HepG2 (cell line): ENCODE results near the gene ZNF32. TPM values are rescaled to one million over a fixed set of nuclear protein-coding genes. Genes with fewer than 3 reads are reported as not detected.

Experiments used
- ATAC-seq: fragments of 200-7000 bp; cut with Tn5 transposase; 3 replicates; pipeline ENCODE4 v1.9.1; 2020; ENCODE audit warnings: mild to moderate bottlenecking, moderate library complexity
- BruUV-seq: library from RNA; stranded (reverse); fragments of 400-500 nt; replicated peaks from 2 replicates; lab custom pipeline; 2021; lab: Mats Ljungman, UMichigan
- CTCF ChIA-PET: fragments of 300-600 bp; formaldehyde crosslinking; extraction: SDS; loops from one replicate; lab custom pipeline; 2021; ENCODE audit warnings: low total read pairs, inconsistent platforms, low intra/inter-chr PET ratio; lab: Yijun Ruan, JAX
- POLR2A ChIA-PET: fragments of 350-600 bp; sonication (Branson Sonifier 250); formaldehyde crosslinking; loops from one replicate; lab custom pipeline; 2020; ENCODE audit warnings: antibody characterized with exemption, inconsistent platforms; lab: Yijun Ruan, JAX
- DNase-seq: peaks from one replicate; pipeline ENCODE4 v3.0.0-alpha.2; 2015; ENCODE audit warnings: low spot score
- FAIRE-seq: peaks from 3 replicates; lab custom pipeline; 2011; peaks lifted over from hg19 to GRCh38; lab: Jason Lieb, UNC
- H2AFZ ChIP-seq: one replicate; pipeline ENCODE4 v1.6.1; 2011; ENCODE audit warnings: low read length, inconsistent platforms
- H3K27ac ChIP-seq: fragments of 300-600 bp; 3 replicates; pipeline ENCODE4 v1.8.0; 2011; ENCODE audit warnings: mixed run types, mild to moderate bottlenecking, mixed read lengths, low read length, inconsistent platforms; ENCODE audit not compliant: insufficient read depth; ENCODE audit errors: extremely low read length
- H3K27me3 ChIP-seq, 2 experiments: fragments of 200-600 bp in 1 of 2; 2 replicates in 1 of 2; 3 replicates in 1 of 2; pipeline versions ENCODE4 v1.6.0 to v1.8.0; 2011; ENCODE audit warnings: low read length in 2 of 2, mild to moderate bottlenecking in 2 of 2, moderate library complexity in 2 of 2, inconsistent platforms in 1 of 2; ENCODE audit not compliant: insufficient read depth in 2 of 2, control insufficient read depth in 1 of 2
- H3K36me3 ChIP-seq, 2 experiments: fragments of 200-600 bp in 1 of 2; replicated peaks in 1 of 2; 2 replicates in 1 of 2; 3 replicates in 1 of 2; pipeline versions ENCODE4 v1.5.1 to v1.8.0; 2011; ENCODE audit warnings: low read length in 2 of 2, inconsistent platforms in 1 of 2; ENCODE audit not compliant: insufficient read depth in 2 of 2, control insufficient read depth in 1 of 2
- H3K4me1 ChIP-seq: 2 replicates; pipeline ENCODE4 v1.5.1; 2012; ENCODE audit warnings: low read length, inconsistent platforms; ENCODE audit not compliant: insufficient read depth
- H3K4me2 ChIP-seq: 2 replicates; pipeline ENCODE4 v1.6.0; 2011; ENCODE audit warnings: low read depth, low read length, inconsistent platforms
- H3K4me3 ChIP-seq, 3 experiments: fragments of 200-600 bp in 1 of 3; sonication (generic), shearing (Covaris generic) in 1 of 3; replicated peaks in 1 of 3; 2 replicates each; pipeline ENCODE4 v1.5.1; 2011 to 2016; ENCODE audit warnings: low read length in 3 of 3, inconsistent platforms in 2 of 3, low read depth in 2 of 3, mild to moderate bottlenecking in 2 of 3, control low read depth in 1 of 3, mixed read lengths in 1 of 3; ENCODE audit not compliant: insufficient read depth in 1 of 3
- H3K79me2 ChIP-seq: one replicate; pipeline ENCODE4 v1.6.1; 2011; ENCODE audit warnings: low read length, inconsistent platforms; ENCODE audit not compliant: insufficient read depth
- H3K9ac ChIP-seq: 2 replicates; pipeline ENCODE4 v1.6.0; 2011; ENCODE audit warnings: mild to moderate bottlenecking, low read depth, low read length, inconsistent platforms; ENCODE audit not compliant: insufficient read depth
- H3K9me3 ChIP-seq: 2 replicates; pipeline ENCODE4 v1.5.1; 2012; ENCODE audit warnings: mild to moderate bottlenecking, low read length
- H4K20me1 ChIP-seq: 2 replicates; pipeline ENCODE4 v1.6.0; 2011; ENCODE audit warnings: inconsistent platforms, mild to moderate bottlenecking, low read length, moderate library complexity; ENCODE audit not compliant: insufficient read depth
- CENPT ChIP-seq: sonication (generic); formaldehyde crosslinking; IDR thresholded peaks from 2 replicates; pipeline ENCODE4 v1.8.0; 2022; ENCODE audit warnings: low read depth, mild to moderate bottlenecking, moderate library complexity, missing genetic modification reagents
- FOXM1 ChIP-seq: sonication (generic); formaldehyde crosslinking; IDR thresholded peaks from 2 replicates; pipeline ENCODE4 v1.5.0; 2020; ENCODE audit warnings: missing genetic modification reagents
- ZNF10 ChIP-seq: sonication (generic); formaldehyde crosslinking; IDR thresholded peaks from 2 replicates; pipeline ENCODE4 v1.4.0; 2020; ENCODE audit warnings: mild to moderate bottlenecking, low read depth, missing genetic modification reagents, borderline replicate concordance
- ZNF441 ChIP-seq: sonication (generic); formaldehyde crosslinking; IDR thresholded peaks from 2 replicates; pipeline ENCODE4 v1.7.0; 2021; ENCODE audit warnings: missing genetic modification reagents, borderline replicate concordance
- ZNF589 ChIP-seq: sonication (generic); formaldehyde crosslinking; conservative IDR thresholded peaks from 2 replicates; pipeline ENCODE4 v1.8.0; 2022; ENCODE audit warnings: mild to moderate bottlenecking, moderate library complexity, missing genetic modification reagents
- ZNF709 ChIP-seq: sonication (generic); formaldehyde crosslinking; IDR thresholded peaks from 2 replicates; pipeline ENCODE4 v1.5.0; 2020; ENCODE audit warnings: mild to moderate bottlenecking, missing genetic modification reagents
- WGBS: methylation state at CpG from one replicate; pipeline ENCODE4 v1.1.6; 2017; ENCODE audit warnings: low lambda C conversion rate; 5-methylcytosine and 5-hydroxymethylcytosine counted together
- in situ Hi-C: cut with HindIII; loops from 2 replicates; pipeline ENCODE4 v1.10.0; 2017; ENCODE audit warnings: low pct_unique_long_range_greater_than_20kb; ENCODE audit not compliant: extremely low pct_ligation_motif_present
- intact Hi-C: fragments of 100-400 bp; cut with micrococcal nuclease; formaldehyde crosslinking; loops from one replicate; pipeline ENCODE4 v1.10.0; 2022; ENCODE audit not compliant: unreplicated experiment
- polyA plus RNA-seq, 8 experiments: library from polyadenylated mRNA; depleted of rRNA in 3 of 8; stranded (reverse) in 7 of 8; unstranded in 1 of 8; fragments of >200 nt; fragmentation: Illumina TruSeq in 4 of 8; extraction: Trizol in 4 of 8; gene quantifications; 2 replicates each; pipeline versions ENCODE4 v1.2.1 to v1.2.3, GENCODE V29; 2011 to 2016; ENCODE audit warnings: low read depth in 4 of 8, missing spikeins in 1 of 8, mixed read lengths in 1 of 8; ENCODE audit not compliant: insufficient read depth in 1 of 8
- total RNA-seq, 5 experiments: library from RNA; depleted of rRNA; stranded (reverse); fragments of >200 nt; fragmentation: Illumina TruSeq; extraction: Trizol; gene quantifications; 2 replicates each; pipeline ENCODE4 v1.2.3, GENCODE V29; 2016; ENCODE audit warnings: low read depth in 1 of 5
- TF ChIP-seq, protein P1 (sequence below): sonication (generic); formaldehyde crosslinking; IDR thresholded peaks from 2 replicates; pipeline ENCODE4 v1.4.0; 2020; ENCODE audit warnings: missing genetic modification reagents
- TF ChIP-seq, protein P2 (sequence below): sonication (generic); formaldehyde crosslinking; IDR thresholded peaks from 2 replicates; pipeline ENCODE4 v1.4.0; 2020; ENCODE audit warnings: missing genetic modification reagents, borderline replicate concordance
- TF ChIP-seq, protein P3 (sequence below): sonication (generic); formaldehyde crosslinking; conservative IDR thresholded peaks from 2 replicates; pipeline ENCODE4 v1.8.0; 2022; ENCODE audit warnings: missing genetic modification reagents
- TF ChIP-seq, protein P4 (sequence below): IDR thresholded peaks from 2 replicates; pipeline ENCODE4 v1.4.0; 2020; ENCODE audit warnings: mild to moderate bottlenecking, missing genetic modification reagents

ZNF32 gene
- total and polyA plus RNA-seq, 2 of the 13 experiments (the other 11 are each of a cell fraction or from before 2014, with no cell fraction given) = 12.5 to 16.9 TPM

DNA sequence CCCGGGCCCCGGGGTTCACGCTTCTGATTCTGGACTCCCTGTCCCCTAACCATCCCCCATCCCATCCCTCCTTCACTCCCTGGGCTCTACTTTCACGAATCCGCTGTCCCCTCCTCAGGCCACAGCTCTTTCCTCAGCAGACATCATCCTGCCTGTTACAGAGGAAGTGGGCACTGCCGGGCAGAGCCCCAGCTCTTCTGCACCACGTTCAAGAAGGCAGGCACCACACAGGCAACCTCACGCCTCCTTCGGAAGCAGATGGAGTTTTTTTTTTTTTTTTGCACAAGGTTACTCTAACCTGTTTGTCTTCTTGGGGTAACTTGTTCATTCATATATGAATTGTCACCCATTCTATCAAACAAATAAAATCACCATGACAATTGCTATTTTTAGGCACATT is 17.9 kb upstream of the ZNF32 start:
- ATAC-seq (no peak), FAIRE-seq (no peak), DNase-seq (no peak)
- H3K79me2 ChIP-seq = no peaks in the 10 kb centered on the region
- H3K9me3 ChIP-seq = no peaks in the 10 kb centered on the region
- in situ Hi-C loops = no loop called here
- no peaks in the 10 kb centered on the region; a peak in 1 of 5 replicates for H3K27me3 ChIP-seq
- no peak overlapping the region for H3K9ac ChIP-seq
- 27% methylated on average over 9 of the region's 9 CpGs for WGBS
- BruUV-seq = no TSS peak
- no peak overlapping the region for H3K4me2 ChIP-seq
- no peak overlapping the region for H2AFZ ChIP-seq
- no peaks in the 10 kb centered on the region for H3K36me3 ChIP-seq
- no peaks in the 10 kb centered on the region for H3K4me1 ChIP-seq
- no peak overlapping the region for H3K4me3 ChIP-seq
- H3K27ac ChIP-seq = no peak overlapping the region
- TF ChIP-seq, protein P1, sequence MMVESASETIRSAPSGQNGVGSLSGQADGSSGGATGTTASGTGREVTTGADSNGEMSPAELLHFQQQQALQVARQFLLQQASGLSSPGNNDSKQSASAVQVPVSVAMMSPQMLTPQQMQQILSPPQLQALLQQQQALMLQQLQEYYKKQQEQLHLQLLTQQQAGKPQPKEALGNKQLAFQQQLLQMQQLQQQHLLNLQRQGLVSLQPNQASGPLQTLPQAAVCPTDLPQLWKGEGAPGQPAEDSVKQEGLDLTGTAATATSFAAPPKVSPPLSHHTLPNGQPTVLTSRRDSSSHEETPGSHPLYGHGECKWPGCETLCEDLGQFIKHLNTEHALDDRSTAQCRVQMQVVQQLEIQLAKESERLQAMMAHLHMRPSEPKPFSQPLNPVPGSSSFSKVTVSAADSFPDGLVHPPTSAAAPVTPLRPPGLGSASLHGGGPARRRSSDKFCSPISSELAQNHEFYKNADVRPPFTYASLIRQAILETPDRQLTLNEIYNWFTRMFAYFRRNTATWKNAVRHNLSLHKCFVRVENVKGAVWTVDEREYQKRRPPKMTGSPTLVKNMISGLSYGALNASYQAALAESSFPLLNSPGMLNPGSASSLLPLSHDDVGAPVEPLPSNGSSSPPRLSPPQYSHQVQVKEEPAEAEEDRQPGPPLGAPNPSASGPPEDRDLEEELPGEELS (CRISPR knock-in tag) = no peak
- TF ChIP-seq ZNF589 (CRISPR knock-in tag) = no peak
- TF ChIP-seq FOXM1 = no peak
- TF ChIP-seq, protein P2, sequence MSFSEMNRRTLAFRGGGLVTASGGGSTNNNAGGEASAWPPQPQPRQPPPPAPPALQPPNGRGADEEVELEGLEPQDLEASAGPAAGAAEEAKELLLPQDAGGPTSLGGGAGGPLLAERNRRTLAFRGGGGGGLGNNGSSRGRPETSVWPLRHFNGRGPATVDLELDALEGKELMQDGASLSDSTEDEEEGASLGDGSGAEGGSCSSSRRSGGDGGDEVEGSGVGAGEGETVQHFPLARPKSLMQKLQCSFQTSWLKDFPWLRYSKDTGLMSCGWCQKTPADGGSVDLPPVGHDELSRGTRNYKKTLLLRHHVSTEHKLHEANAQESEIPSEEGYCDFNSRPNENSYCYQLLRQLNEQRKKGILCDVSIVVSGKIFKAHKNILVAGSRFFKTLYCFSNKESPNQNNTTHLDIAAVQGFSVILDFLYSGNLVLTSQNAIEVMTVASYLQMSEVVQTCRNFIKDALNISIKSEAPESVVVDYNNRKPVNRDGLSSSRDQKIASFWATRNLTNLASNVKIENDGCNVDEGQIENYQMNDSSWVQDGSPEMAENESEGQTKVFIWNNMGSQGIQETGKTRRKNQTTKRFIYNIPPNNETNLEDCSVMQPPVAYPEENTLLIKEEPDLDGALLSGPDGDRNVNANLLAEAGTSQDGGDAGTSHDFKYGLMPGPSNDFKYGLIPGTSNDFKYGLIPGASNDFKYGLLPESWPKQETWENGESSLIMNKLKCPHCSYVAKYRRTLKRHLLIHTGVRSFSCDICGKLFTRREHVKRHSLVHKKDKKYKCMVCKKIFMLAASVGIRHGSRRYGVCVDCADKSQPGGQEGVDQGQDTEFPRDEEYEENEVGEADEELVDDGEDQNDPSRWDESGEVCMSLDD = no peak
- TF ChIP-seq, protein P3, sequence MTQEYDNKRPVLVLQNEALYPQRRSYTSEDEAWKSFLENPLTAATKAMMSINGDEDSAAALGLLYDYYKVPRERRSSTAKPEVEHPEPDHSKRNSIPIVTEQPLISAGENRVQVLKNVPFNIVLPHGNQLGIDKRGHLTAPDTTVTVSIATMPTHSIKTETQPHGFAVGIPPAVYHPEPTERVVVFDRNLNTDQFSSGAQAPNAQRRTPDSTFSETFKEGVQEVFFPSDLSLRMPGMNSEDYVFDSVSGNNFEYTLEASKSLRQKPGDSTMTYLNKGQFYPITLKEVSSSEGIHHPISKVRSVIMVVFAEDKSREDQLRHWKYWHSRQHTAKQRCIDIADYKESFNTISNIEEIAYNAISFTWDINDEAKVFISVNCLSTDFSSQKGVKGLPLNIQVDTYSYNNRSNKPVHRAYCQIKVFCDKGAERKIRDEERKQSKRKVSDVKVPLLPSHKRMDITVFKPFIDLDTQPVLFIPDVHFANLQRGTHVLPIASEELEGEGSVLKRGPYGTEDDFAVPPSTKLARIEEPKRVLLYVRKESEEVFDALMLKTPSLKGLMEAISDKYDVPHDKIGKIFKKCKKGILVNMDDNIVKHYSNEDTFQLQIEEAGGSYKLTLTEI (CRISPR knock-in tag) = no peak
- no peak for TF ChIP-seq ZNF709 (CRISPR knock-in tag)
- no peak for TF ChIP-seq ZNF441 (CRISPR knock-in tag)
- no peak for TF ChIP-seq CENPT (CRISPR knock-in tag)
- TF ChIP-seq ZNF10 (CRISPR knock-in tag) = no peak
- TF ChIP-seq, protein P4, sequence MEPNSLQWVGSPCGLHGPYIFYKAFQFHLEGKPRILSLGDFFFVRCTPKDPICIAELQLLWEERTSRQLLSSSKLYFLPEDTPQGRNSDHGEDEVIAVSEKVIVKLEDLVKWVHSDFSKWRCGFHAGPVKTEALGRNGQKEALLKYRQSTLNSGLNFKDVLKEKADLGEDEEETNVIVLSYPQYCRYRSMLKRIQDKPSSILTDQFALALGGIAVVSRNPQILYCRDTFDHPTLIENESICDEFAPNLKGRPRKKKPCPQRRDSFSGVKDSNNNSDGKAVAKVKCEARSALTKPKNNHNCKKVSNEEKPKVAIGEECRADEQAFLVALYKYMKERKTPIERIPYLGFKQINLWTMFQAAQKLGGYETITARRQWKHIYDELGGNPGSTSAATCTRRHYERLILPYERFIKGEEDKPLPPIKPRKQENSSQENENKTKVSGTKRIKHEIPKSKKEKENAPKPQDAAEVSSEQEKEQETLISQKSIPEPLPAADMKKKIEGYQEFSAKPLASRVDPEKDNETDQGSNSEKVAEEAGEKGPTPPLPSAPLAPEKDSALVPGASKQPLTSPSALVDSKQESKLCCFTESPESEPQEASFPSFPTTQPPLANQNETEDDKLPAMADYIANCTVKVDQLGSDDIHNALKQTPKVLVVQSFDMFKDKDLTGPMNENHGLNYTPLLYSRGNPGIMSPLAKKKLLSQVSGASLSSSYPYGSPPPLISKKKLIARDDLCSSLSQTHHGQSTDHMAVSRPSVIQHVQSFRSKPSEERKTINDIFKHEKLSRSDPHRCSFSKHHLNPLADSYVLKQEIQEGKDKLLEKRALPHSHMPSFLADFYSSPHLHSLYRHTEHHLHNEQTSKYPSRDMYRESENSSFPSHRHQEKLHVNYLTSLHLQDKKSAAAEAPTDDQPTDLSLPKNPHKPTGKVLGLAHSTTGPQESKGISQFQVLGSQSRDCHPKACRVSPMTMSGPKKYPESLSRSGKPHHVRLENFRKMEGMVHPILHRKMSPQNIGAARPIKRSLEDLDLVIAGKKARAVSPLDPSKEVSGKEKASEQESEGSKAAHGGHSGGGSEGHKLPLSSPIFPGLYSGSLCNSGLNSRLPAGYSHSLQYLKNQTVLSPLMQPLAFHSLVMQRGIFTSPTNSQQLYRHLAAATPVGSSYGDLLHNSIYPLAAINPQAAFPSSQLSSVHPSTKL (CRISPR knock-in tag) = no peak
- ChIA-PET CTCF (no interaction called here), POLR2A (no interaction called here)
- H4K20me1 ChIP-seq = no peaks in the 10 kb centered on the region
- intact Hi-C loops = no loop called here
